Measurements from ENCODE around the gene CHTF18.

The CHTF18 gene

DNA sequence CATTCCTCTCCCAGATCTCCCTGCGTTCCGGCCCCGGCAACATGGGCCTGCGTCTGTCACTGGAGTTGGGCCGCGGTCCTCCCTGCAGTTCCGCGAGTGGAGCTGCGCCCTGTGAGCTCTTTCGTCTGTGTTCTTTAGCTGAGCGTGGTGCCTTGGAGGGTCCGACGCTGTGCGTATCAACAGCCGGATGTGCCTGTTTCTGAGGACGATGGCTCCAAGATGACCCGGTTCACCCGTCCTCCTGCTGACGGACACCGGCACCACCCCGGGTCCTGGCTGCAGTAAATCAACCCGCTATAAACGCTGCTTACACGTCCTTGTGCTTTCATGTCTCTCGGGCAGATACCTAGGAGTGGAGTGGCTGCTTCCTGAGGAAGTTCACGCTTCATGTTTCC is 56.9 kb downstream of the CHTF18 start:
- no peak for DNase-seq (ENCODE audit: low spot score)
- TF ChIP-seq, protein P1, sequence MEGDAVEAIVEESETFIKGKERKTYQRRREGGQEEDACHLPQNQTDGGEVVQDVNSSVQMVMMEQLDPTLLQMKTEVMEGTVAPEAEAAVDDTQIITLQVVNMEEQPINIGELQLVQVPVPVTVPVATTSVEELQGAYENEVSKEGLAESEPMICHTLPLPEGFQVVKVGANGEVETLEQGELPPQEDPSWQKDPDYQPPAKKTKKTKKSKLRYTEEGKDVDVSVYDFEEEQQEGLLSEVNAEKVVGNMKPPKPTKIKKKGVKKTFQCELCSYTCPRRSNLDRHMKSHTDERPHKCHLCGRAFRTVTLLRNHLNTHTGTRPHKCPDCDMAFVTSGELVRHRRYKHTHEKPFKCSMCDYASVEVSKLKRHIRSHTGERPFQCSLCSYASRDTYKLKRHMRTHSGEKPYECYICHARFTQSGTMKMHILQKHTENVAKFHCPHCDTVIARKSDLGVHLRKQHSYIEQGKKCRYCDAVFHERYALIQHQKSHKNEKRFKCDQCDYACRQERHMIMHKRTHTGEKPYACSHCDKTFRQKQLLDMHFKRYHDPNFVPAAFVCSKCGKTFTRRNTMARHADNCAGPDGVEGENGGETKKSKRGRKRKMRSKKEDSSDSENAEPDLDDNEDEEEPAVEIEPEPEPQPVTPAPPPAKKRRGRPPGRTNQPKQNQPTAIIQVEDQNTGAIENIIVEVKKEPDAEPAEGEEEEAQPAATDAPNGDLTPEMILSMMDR (IDR thresholded peaks at IDR 0.05; ENCODE audit: extremely low read depth, insufficient read depth, missing control alignments): no peak
- in situ Hi-C loops (cut with MboI; ENCODE audit: low pct_unique_long_range_greater_than_20kb, low sequenced_read_pairs, unreplicated experiment): no loop called here

DNA sequence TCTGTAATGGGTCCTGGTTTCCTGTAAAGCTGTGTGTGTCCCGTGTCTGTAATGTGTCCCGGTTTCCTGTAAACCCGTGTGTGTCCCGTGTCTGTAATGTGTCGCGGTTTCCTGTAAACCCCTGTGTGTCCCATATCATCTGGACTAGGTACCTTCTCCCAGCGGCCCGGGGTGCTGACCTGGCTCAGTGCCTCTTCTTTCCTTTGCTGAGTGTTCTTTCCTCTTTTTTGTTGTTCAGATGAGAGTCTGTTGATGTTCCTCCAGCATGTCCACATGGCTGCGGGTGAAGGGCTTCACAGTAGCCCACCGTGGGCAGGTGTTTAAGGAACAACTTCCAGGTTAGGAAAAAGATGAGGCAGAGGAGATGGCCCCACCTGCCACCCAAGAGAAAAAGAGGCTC is 58.7 kb downstream of the CHTF18 start:
- TF ChIP-seq, protein P1 (IDR thresholded peaks at IDR 0.05; ENCODE audit: extremely low read depth, insufficient read depth, missing control alignments): no peak
- DNase-seq (ENCODE audit: low spot score): no peak
- in situ Hi-C loops (cut with MboI; ENCODE audit: low pct_unique_long_range_greater_than_20kb, low sequenced_read_pairs, unreplicated experiment): no loop called here
